ENCODE results near the gene CDK14. TPM values are rescaled to one million over a fixed set of nuclear protein-coding genes. Genes with fewer than 3 reads are reported as not detected.
A peak's percentile ranks its signal among the peaks of the same experiment; 100 is the strongest.

The CDK14 gene
- total RNA-seq, 1 donor from 2014 or later = 52.3 TPM

DNA sequence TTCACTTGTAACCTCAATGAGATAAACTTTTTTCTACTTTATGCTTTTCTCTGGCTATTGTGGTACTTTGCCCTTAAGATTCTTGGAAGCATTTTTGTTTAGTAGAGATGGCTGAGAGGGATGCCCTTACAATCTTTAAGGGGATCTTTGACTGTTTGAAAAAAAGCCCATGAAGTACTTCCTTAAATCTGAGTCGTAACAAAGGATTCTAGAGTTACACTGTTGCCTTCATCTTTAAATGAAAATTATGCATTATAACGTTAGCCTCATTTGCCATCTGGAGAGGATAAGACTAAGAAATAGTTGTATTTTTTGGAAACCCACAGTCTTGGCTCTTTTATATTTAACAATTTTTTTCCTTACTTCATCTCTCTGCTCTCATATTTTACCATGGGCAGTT, 630.3 kb downstream of the CDK14 start:
- Mint-ChIP-seq H3K4me1 (peaks cover 5% of the 10 kb centered on the region), H3K27me3 (ENCODE audit: insufficient read depth, low read depth) (no peaks in the 10 kb centered on the region), H3K36me3 (no peaks in the 10 kb centered on the region), H3K4me3 (no peak overlapping the region), H3K9me3 (peaks cover 10% of the 10 kb centered on the region), H3K27ac (no peak overlapping the region)
- H3K9ac ChIP-seq = no peak overlapping the region
- no peak for TF ChIP-seq EZH2 (IDR thresholded peaks at IDR 0.05)
- no peaks in the 10 kb centered on the region for H4K20me1 ChIP-seq (ENCODE audit: low read depth)
- no peaks in the 10 kb centered on the region for H3K79me2 ChIP-seq (ENCODE audit: low read depth)
- H3K27me3 ChIP-seq = no peaks in the 10 kb centered on the region
- H3F3A ChIP-seq (ENCODE audit: low read depth) = peaks cover 15% of the 10 kb centered on the region
- DNase-seq (ENCODE audit: low spot score) = no peak
- H3K4me2 ChIP-seq = no peak overlapping the region
- no peak overlapping the region for H3K4me3 ChIP-seq
- H2AFZ ChIP-seq (replicated peaks) = no peak overlapping the region
- H3K36me3 ChIP-seq = no peaks in the 10 kb centered on the region
- H3K9me3 ChIP-seq (ENCODE audit: low read depth) = no peaks in the 10 kb centered on the region
- peaks cover 33% of the 10 kb centered on the region for H3K4me1 ChIP-seq
- H3K27ac ChIP-seq = no peak overlapping the region

GRCh38 chr7:91228327-91228726, 632.2 kb downstream of the CDK14 start:
- TF ChIP-seq EZH2 (IDR thresholded peaks at IDR 0.05) (no peak), EZH2phosphoT487 (IDR thresholded peaks at IDR 0.05) (no peak)
- no peaks in the 10 kb centered on the region for H4K20me1 ChIP-seq (ENCODE audit: low read depth)
- DNase-seq (ENCODE audit: low spot score) = no peak
- peaks cover 15% of the 10 kb centered on the region for H3F3A ChIP-seq (ENCODE audit: low read depth)
- no peaks in the 10 kb centered on the region for H3K9me3 ChIP-seq (ENCODE audit: low read depth)
- H3K27ac Mint-ChIP-seq = no peak overlapping the region
- H3K27me3 ChIP-seq = no peaks in the 10 kb centered on the region
- H3K9me3 Mint-ChIP-seq = peaks cover 10% of the 10 kb centered on the region
- H3K79me2 ChIP-seq (ENCODE audit: low read depth) = no peaks in the 10 kb centered on the region
- no peak overlapping the region for H3K4me3 ChIP-seq
- no peaks in the 10 kb centered on the region for H3K27me3 Mint-ChIP-seq (ENCODE audit: insufficient read depth, low read depth)
- H2AFZ ChIP-seq (replicated peaks) = no peak overlapping the region
- H3K4me1 ChIP-seq = peaks cover 33% of the 10 kb centered on the region
- H3K4me2 ChIP-seq = peak overlapping the region; percentile 66
- H3K9ac ChIP-seq = no peak overlapping the region
- no peaks in the 10 kb centered on the region for H3K36me3 ChIP-seq
- H3K4me1 Mint-ChIP-seq = peaks cover 17% of the 10 kb centered on the region
- no peak overlapping the region for H3K4me3 Mint-ChIP-seq
- H3K36me3 Mint-ChIP-seq = no peaks in the 10 kb centered on the region
- no peak overlapping the region for H3K27ac ChIP-seq

- Histone ChIP-seq H3K4me2 (peak overlapping the region; percentile 66), H3K4me1 (peaks cover 33% of the 10 kb centered on the region), H3K79me2 (ENCODE audit: low read depth) (no peaks in the 10 kb centered on the region), H3K36me3 (no peaks in the 10 kb centered on the region), H4K20me1 (ENCODE audit: low read depth) (no peaks in the 10 kb centered on the region), H2AFZ (replicated peaks) (no peak overlapping the region), H3K27ac (peak overlapping the region; percentile 54), H3K9me3 (ENCODE audit: low read depth) (no peaks in the 10 kb centered on the region), H3F3A (ENCODE audit: low read depth) (peaks cover 15% of the 10 kb centered on the region), H3K27me3 (no peaks in the 10 kb centered on the region), H3K9ac (no peak overlapping the region), H3K4me3 (no peak overlapping the region)
- no peak overlapping the region for H3K27ac Mint-ChIP-seq
- no peak for TF ChIP-seq EZH2phosphoT487 (IDR thresholded peaks at IDR 0.05)
- no peak for TF ChIP-seq EZH2 (IDR thresholded peaks at IDR 0.05)
- TF ChIP-seq CTCF (IDR thresholded peaks at IDR 0.05) = no peak
- peaks cover 10% of the 10 kb centered on the region for H3K9me3 Mint-ChIP-seq
- H3K27me3 Mint-ChIP-seq (ENCODE audit: insufficient read depth, low read depth) = no peaks in the 10 kb centered on the region
- H3K36me3 Mint-ChIP-seq = no peaks in the 10 kb centered on the region
- H3K4me1 Mint-ChIP-seq = peaks cover 23% of the 10 kb centered on the region
- peak; percentile 15 for DNase-seq (ENCODE audit: low spot score)
- H3K4me3 Mint-ChIP-seq = no peak overlapping the region
Measured at GRCh38 chr7:91228927-91229558, 632.9 kb downstream of the CDK14 start.

- no peak overlapping the region for H2AFZ ChIP-seq (replicated peaks)
- peaks cover 15% of the 10 kb centered on the region for H3F3A ChIP-seq (ENCODE audit: low read depth)
- Mint-ChIP-seq H3K27me3 (ENCODE audit: insufficient read depth, low read depth) (no peaks in the 10 kb centered on the region), H3K9me3 (peaks cover 6% of the 10 kb centered on the region), H3K4me3 (no peak overlapping the region), H3K4me1 (peaks cover 30% of the 10 kb centered on the region), H3K36me3 (no peaks in the 10 kb centered on the region), H3K27ac (no peak overlapping the region)
- no peak overlapping the region for H3K9ac ChIP-seq
- H3K36me3 ChIP-seq = no peaks in the 10 kb centered on the region
- H3K9me3 ChIP-seq (ENCODE audit: low read depth) = no peaks in the 10 kb centered on the region
- H3K4me2 ChIP-seq = no peak overlapping the region
- no peak for DNase-seq (ENCODE audit: low spot score)
- H3K4me3 ChIP-seq = no peak overlapping the region
- H3K79me2 ChIP-seq (ENCODE audit: low read depth) = no peaks in the 10 kb centered on the region
- peaks cover 33% of the 10 kb centered on the region for H3K4me1 ChIP-seq
- H3K27ac ChIP-seq = no peak overlapping the region
- no peaks in the 10 kb centered on the region for H3K27me3 ChIP-seq
- no peak for TF ChIP-seq EZH2 (IDR thresholded peaks at IDR 0.05)
- no peak for TF ChIP-seq EZH2phosphoT487 (IDR thresholded peaks at IDR 0.05)
- no peak for TF ChIP-seq CTCF (IDR thresholded peaks at IDR 0.05)
- no peaks in the 10 kb centered on the region for H4K20me1 ChIP-seq (ENCODE audit: low read depth)
Measured at GRCh38 chr7:91230100-91230499, 634.0 kb downstream of the CDK14 start.
